BLaER1 (cell line): Measurements from ENCODE around the gene CYP26A1.

ENCODE experiments used
- H3K27ac ChIP-seq: shearing (Covaris generic); formaldehyde crosslinking; 2 replicates; pipeline ENCODE4 v1.8.1; 2022
- H3K27me3 ChIP-seq: shearing (Covaris generic); formaldehyde crosslinking; 2 replicates; pipeline ENCODE4 v1.8.1; 2022
- H3K36me3 ChIP-seq: shearing (Covaris generic); formaldehyde crosslinking; 2 replicates; pipeline ENCODE4 v1.8.1; 2022
- H3K4me1 ChIP-seq: shearing (Covaris generic); formaldehyde crosslinking; 2 replicates; pipeline ENCODE4 v1.8.1; 2022
- H3K4me2 ChIP-seq: shearing (Covaris generic); formaldehyde crosslinking; 2 replicates; pipeline ENCODE4 v1.8.1; 2022
- H3K4me3 ChIP-seq: shearing (Covaris generic); formaldehyde crosslinking; 2 replicates; pipeline ENCODE4 v1.8.1; 2022
- H3K9ac ChIP-seq: shearing (Covaris generic); formaldehyde crosslinking; 2 replicates; pipeline ENCODE4 v1.8.1; 2022
- H3K9me3 ChIP-seq: shearing (Covaris generic); formaldehyde crosslinking; 2 replicates; pipeline ENCODE4 v1.8.1; 2022
- H4K20me1 ChIP-seq: shearing (Covaris generic); formaldehyde crosslinking; 2 replicates; pipeline ENCODE4 v1.8.1; 2022
- Cebpa-rat ChIP-seq: shearing (Covaris generic); IDR thresholded peaks from 2 replicates; pipeline ENCODE4 v1.8.1; 2022

CYP26A1 gene, protein sequence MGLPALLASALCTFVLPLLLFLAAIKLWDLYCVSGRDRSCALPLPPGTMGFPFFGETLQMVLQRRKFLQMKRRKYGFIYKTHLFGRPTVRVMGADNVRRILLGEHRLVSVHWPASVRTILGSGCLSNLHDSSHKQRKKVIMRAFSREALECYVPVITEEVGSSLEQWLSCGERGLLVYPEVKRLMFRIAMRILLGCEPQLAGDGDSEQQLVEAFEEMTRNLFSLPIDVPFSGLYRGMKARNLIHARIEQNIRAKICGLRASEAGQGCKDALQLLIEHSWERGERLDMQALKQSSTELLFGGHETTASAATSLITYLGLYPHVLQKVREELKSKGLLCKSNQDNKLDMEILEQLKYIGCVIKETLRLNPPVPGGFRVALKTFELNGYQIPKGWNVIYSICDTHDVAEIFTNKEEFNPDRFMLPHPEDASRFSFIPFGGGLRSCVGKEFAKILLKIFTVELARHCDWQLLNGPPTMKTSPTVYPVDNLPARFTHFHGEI

DNA sequence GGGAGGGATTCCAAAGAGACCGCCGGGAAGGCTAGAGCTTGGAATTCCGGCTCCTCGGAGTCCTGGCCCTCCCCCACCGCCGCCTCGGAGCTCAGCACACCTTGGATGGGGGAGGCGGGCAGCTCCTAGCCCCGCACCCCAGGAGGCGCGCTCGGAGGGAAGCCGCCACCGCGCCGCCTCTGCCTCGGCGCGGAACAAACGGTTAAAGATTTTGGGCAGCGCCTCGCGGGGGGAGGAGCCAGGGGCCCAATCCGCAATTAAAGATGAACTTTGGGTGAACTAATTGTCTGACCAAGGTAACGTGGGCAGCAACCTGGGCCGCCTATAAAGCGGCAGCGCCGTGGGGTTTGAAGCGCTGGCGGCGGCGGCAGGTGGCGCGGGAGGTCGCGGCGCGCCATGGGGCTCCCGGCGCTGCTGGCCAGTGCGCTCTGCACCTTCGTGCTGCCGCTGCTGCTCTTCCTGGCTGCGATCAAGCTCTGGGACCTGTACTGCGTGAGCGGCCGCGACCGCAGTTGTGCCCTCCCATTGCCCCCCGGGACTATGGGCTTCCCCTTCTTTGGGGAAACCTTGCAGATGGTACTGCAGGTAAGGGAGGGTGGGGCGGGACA, at the start of gene CYP26A1:
CYP26A1 (plus strand) TSS at position 355 of the 608 bp plus-strand sequence; CDS start at position 397, 42 bp downstream.
- Histone ChIP-seq H3K9me3 (peaks cover 4% of the 10 kb centered on the region; the same call in 1 of the 2 replicates), H3K27ac (no peak within 1 kb of the TSS), H3K36me3 (no peaks in the 10 kb centered on the region), H4K20me1 (peaks cover 39% of the 10 kb centered on the region), H3K27me3 (peaks cover 72% of the 10 kb centered on the region), H3K4me2 (peak within 1 kb of the TSS; percentile 99), H3K4me3 (peak within 1 kb of the TSS; percentile 70), H3K4me1 (peaks cover 18% of the 10 kb centered on the region), H3K9ac (0 out of 2 replicates have a peak within 1 kb of the TSS, but pooled peaks have one; percentile 10)
- TF ChIP-seq Cebpa-rat, result no peak

- no peak for TF ChIP-seq Cebpa-rat
- no peak overlapping the region for H3K4me3 ChIP-seq
- H3K27me3 ChIP-seq, result no peaks in the 10 kb centered on the region
- no peaks in the 10 kb centered on the region for H3K4me1 ChIP-seq
- H3K27ac ChIP-seq, result no peak overlapping the region
- no peak overlapping the region for H3K4me2 ChIP-seq
- peaks cover 19% of the 10 kb centered on the region for H3K9me3 ChIP-seq
- H3K9ac ChIP-seq, result no peak overlapping the region
- peaks cover 22% of the 10 kb centered on the region for H3K36me3 ChIP-seq
- H4K20me1 ChIP-seq, result no peaks in the 10 kb centered on the region
Measured at GRCh38 chr10:93026072-93026471, 47.6 kb upstream of the CYP26A1 start.

GRCh38 chr10:93027508-93027907, 46.2 kb upstream of the CYP26A1 start:
- Histone ChIP-seq H3K4me2 (no peak overlapping the region), H3K27me3 (no peaks in the 10 kb centered on the region), H3K4me1 (peaks cover 5% of the 10 kb centered on the region; the same call in 1 of the 2 replicates), H3K4me3 (no peak overlapping the region), H4K20me1 (no peaks in the 10 kb centered on the region), H3K9me3 (peaks cover 19% of the 10 kb centered on the region), H3K9ac (no peak overlapping the region), H3K27ac (no peak overlapping the region), H3K36me3 (peaks cover 22% of the 10 kb centered on the region)
- TF ChIP-seq Cebpa-rat, result no peak

DNA sequence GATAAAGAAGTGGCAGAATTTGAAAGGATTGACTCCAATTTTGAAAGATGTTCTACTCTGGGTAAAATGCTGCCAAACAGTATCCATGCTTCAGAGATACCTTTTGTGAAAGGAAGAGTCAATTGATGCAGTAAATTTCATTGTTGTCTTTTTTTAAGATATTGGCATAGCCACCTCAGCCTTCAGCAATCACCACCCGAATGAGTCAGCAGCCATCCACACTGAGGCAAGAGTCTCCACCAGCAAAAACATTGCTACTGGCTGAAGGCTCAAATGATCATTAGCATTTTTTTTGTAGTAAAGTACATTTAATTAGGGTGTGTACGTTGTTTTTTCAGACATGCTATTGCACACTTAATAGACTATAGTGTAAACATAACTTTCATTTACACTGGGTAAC, 44.8 kb upstream of the CYP26A1 start:
- H3K9me3 ChIP-seq, result peaks cover 19% of the 10 kb centered on the region
- H3K4me1 ChIP-seq, result peaks cover 6% of the 10 kb centered on the region; the same call in 1 of the 2 replicates
- H3K36me3 ChIP-seq, result peaks cover 22% of the 10 kb centered on the region
- no peaks in the 10 kb centered on the region for H4K20me1 ChIP-seq
- TF ChIP-seq Cebpa-rat, result no peak
- H3K27me3 ChIP-seq, result no peaks in the 10 kb centered on the region
- H3K27ac ChIP-seq, result no peak overlapping the region
- no peak overlapping the region for H3K4me3 ChIP-seq
- no peak overlapping the region for H3K4me2 ChIP-seq
- no peak overlapping the region for H3K9ac ChIP-seq

DNA sequence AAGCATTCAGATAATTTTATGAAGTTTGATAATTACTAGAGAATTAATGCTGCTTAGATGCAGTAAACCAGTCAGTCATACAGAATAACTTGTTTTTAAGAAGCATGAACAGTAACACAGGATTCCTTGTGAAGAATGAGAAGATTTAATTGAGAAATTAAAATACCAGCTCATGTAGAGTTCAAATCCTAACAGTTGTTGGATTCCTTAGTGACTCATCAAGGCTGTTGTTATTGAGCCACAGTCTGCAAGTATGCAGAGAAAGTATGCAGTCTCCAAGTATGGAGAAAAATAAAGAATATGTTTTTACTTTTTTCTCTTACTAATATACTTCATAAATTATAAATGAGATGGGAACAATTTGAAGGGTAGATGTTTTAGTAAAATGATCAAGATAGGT, 43.3 kb upstream of the CYP26A1 start:
- H3K27me3 ChIP-seq, result no peaks in the 10 kb centered on the region
- H3K4me1 ChIP-seq, result peaks cover 6% of the 10 kb centered on the region; the same call in 1 of the 2 replicates
- peaks cover 22% of the 10 kb centered on the region for H3K36me3 ChIP-seq
- no peak overlapping the region for H3K27ac ChIP-seq
- H3K9me3 ChIP-seq, result peaks cover 19% of the 10 kb centered on the region
- no peak overlapping the region for H3K9ac ChIP-seq
- H3K4me3 ChIP-seq, result no peak overlapping the region
- H3K4me2 ChIP-seq, result no peak overlapping the region
- H4K20me1 ChIP-seq, result no peaks in the 10 kb centered on the region
- TF ChIP-seq Cebpa-rat, result no peak

DNA sequence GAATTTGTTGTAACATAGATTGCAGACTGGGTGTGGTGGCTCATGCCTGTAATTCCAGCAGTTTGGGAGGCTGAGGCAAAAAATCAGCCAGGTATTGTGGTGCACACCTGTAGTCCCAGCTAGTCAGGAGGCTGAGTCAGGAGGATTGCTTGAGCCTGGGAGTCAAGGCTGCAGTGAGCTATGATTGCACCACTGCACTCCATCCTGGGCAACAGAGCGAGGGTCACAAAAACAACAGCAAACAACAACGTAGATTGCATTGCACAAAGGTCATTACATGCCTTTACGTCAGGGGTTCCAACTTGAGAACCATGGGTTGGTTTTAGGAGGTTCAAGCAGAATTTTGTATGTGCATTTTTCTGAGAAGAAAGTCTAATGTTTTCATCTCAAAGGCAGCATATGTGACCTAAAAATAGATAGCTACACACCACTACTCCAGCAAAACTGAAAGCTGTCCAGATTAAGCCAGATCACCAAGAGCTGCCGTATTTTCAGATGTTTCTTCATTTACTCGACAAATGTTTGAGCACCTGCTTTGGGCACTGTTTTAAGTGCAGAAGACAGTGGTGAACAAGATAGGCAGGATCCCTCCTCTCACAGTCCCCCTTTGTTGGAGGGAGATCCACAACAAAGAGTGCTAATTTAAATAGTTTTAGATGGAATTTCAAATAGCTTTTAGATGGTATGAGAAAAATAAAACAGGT, 41.4 kb upstream of the CYP26A1 start:
- TF ChIP-seq Cebpa-rat, result no peak
- Histone ChIP-seq H3K4me2 (no peak overlapping the region), H3K9me3 (peaks cover 13% of the 10 kb centered on the region), H3K4me3 (no peak overlapping the region), H3K36me3 (peaks cover 12% of the 10 kb centered on the region), H3K27ac (no peak overlapping the region), H3K27me3 (no peaks in the 10 kb centered on the region), H4K20me1 (no peaks in the 10 kb centered on the region), H3K9ac (no peak overlapping the region), H3K4me1 (peaks cover 6% of the 10 kb centered on the region; the same call in 1 of the 2 replicates)

GRCh38 chr10:93032809-93033137, 40.9 kb upstream of the CYP26A1 start:
- TF ChIP-seq Cebpa-rat, result no peak
- H4K20me1 ChIP-seq, result no peaks in the 10 kb centered on the region
- no peak overlapping the region for H3K27ac ChIP-seq
- H3K4me2 ChIP-seq, result no peak overlapping the region
- no peaks in the 10 kb centered on the region for H3K27me3 ChIP-seq
- H3K4me1 ChIP-seq, result peaks cover 6% of the 10 kb centered on the region; the same call in 1 of the 2 replicates
- H3K9me3 ChIP-seq, result peaks cover 8% of the 10 kb centered on the region
- H3K4me3 ChIP-seq, result no peak overlapping the region
- peaks cover 7% of the 10 kb centered on the region for H3K36me3 ChIP-seq
- H3K9ac ChIP-seq, result no peak overlapping the region

- Histone ChIP-seq H3K9me3 (no peaks in the 10 kb centered on the region), H3K4me1 (peaks cover 6% of the 10 kb centered on the region; the same call in 1 of the 2 replicates), H3K4me2 (no peak overlapping the region), H3K36me3 (no peaks in the 10 kb centered on the region), H3K27me3 (no peaks in the 10 kb centered on the region), H3K27ac (no peak overlapping the region), H4K20me1 (no peaks in the 10 kb centered on the region), H3K9ac (no peak overlapping the region), H3K4me3 (no peak overlapping the region)
- TF ChIP-seq Cebpa-rat, result no peak
Measured at GRCh38 chr10:93034426-93034825, 39.3 kb upstream of the CYP26A1 start.

DNA sequence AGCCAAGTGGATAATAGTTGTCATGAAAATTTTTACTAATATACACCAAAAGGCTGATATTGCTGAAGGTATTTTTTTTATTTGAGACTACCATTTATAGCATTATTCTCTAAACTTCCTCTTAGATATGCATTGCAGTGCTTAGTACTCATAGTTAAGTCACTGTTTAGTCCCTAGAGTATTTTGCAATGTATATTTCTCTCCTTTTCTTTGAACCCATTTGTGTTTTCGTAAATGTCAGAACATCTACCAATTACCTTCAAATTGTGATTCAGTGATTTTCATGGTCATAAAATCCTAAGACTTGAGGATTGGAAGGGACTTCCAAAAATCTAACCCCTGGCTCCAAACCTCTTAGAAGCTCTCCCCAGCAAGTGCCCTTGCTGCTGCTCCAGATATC, 34.6 kb upstream of the CYP26A1 start:
- H3K27ac ChIP-seq, result no peak overlapping the region

More for the DNA sequence above, 34.6 kb upstream of the CYP26A1 start:
- no peak overlapping the region for H3K9ac ChIP-seq
- no peaks in the 10 kb centered on the region for H3K9me3 ChIP-seq
- H3K4me3 ChIP-seq, result no peak overlapping the region
- no peak overlapping the region for H3K4me2 ChIP-seq
- no peak for TF ChIP-seq Cebpa-rat
- no peaks in the 10 kb centered on the region for H4K20me1 ChIP-seq
- no peaks in the 10 kb centered on the region for H3K36me3 ChIP-seq
- 0 out of 2 replicates have a peak, but pooled peaks cover 7% of the 10 kb centered on the region for H3K4me1 ChIP-seq
- no peaks in the 10 kb centered on the region for H3K27me3 ChIP-seq
